GM21786 (cell line): ENCODE measurements around the gene AGBL4.
"Not testable (repeated sequence)": the region's sequence is repeated elsewhere in the genome, so short reads cannot be mapped to it uniquely, and the experiment has no call there.

Experiments
- ATAC-seq: cut with Tn5 transposase; IDR thresholded peaks from one replicate; pipeline ENCODE4 v1.9.1; 2021; ENCODE audit not compliant: unreplicated experiment

AGBL4 gene

DNA sequence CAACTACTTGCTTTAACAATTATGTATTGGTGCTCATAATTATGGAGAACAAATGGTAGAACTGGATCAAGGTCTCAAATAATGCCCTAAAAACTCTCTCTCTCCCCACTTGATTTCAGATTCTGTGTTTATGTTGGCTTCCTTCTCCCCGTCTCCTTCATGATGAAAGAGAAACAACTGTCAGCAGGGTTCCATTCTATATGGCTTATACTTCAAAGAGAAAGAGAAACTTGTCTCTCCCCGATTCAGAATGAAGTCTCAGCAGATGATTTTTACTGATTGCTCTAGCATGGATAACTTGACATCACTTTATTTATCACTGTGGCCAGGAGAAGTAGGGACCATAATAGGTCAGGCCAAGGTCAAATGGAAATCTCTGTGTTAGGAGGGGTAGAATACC is 575.6 kb downstream of the AGBL4 start:
- ATAC-seq: no peak

DNA sequence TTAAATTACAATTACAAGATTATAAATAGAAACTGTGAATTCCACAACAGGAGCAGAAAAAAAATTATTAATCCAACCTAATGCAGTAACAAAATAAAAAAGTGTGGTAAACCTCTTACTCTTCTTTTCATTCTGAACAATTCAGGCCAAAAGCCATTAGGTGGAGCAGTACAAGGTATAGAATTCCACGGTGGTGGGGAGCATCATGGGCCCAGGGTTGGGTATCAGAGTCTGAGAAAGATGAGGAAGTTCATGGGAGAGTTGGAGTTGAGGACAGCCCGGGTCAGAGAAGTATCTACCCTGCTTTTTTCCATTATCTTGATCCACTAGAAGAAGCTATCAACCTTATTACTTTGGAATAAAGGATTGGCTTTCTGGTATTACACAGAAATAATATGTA is 586.9 kb downstream of the AGBL4 start:
- ATAC-seq: no peak

DNA sequence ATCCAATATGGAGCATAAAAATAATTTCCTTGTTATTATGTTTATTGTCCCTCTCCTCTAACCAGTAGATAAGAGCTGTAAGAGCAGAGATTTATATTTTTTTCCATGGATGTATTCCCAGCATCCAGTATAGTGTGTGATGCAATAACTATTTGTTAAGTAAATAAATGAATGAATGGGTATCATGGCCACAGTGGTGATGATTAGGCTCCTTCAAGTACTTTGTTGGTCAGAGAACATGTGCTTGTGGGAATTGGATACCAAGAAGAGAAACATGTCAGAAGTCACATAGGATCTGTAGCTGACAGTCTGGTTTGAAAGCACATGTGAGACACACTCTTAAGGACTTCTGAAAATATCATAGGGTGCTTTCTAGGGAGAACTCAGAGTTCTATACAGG is 588.5 kb downstream of the AGBL4 start:
- no peak for ATAC-seq

DNA sequence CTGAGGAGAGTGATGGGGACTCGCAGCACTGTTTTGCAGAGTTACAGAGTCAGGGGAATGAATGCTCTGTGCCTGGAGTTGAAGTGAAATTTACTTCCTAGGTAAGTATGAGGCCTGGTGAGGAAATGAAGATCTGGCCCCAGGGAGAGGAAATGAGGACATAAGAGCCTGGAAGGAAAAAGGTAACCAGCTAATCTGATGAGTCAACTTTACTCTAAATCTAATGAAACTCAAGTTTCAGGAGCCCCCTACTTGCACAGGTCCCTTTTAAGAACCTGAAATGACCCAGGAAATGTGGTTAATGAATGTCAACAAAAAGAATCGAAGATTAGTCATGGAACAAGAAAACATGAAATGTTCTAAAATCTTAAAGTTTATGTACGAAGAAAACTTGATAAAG is 599.0 kb downstream of the AGBL4 start:
- ATAC-seq: no peak

DNA sequence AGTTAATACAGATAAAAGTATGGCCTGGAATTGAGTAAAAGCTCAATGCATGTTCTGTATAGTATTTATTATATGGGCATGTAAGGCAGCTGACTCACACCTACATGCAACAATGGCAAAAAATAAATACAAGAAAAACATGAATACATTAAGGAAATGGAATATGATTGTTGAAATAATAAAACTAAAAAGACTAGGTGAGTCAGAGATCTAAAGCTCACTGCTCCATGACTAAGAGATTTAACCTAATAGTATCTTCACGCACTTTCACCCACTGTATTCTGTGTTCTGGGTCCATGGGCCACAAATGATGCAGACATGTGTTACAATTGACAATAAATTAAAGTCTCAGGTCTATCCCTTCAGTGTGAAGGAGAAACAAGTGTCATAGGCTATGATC is 607.0 kb downstream of the AGBL4 start:
- ATAC-seq: no peak

DNA sequence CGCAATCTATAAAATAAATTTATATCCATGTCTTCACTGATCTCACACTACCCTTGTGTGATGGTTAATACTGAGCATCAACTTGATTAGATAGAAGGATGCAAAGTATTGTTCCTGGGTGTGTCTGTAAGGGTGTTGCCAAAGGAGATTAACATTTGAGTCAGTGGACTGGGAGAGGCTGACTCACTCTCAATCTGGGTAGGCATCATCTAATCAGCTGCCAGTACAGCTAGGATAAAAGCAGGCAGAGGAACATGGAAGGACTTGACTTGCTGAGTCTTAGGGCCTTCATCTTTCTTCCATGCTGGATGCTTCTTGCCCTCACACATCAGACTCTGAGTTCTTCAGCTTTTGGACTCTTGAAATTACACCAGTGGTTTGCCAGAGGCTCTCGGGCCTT is 615.4 kb downstream of the AGBL4 start:
- ATAC-seq: no peak

DNA sequence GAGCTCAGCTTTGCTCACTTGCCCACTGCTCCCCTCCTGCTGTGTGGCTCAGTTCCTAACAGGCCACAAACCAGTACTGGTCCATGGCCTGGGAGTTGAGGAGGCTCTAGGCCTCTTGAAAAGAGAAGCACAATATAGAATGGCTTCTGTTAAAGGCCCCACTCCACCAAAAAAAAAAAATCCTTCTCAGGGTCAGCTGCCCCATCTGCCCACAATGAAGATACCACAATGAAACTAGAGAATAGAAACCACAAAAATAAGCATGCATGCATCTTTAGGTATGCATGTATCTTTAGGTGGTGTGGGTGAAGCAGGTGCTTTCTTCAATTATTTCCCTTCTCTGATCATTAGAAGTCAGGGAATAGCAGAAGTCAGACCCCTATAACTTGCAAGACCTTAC is 626.7 kb downstream of the AGBL4 start:
- no peak for ATAC-seq

DNA sequence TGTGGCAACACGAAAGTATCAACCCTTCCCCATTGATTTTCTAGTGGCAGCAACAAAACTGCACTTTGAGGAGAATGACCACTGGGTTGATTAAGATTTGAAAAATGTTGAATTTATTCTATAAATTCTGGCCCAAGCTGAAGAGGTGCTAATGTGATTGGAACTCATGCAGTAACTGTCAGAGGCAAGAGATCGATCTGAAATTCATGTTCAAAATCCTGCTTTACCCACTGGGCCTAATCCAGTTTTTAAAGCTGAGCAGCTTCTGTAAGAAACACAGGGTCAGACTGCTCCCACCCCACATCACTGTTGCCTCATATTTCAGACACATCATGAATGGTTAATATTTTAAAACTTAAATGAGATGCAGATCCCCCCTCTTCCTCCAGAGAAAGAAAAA is 629.6 kb downstream of the AGBL4 start:
- no peak for ATAC-seq

DNA sequence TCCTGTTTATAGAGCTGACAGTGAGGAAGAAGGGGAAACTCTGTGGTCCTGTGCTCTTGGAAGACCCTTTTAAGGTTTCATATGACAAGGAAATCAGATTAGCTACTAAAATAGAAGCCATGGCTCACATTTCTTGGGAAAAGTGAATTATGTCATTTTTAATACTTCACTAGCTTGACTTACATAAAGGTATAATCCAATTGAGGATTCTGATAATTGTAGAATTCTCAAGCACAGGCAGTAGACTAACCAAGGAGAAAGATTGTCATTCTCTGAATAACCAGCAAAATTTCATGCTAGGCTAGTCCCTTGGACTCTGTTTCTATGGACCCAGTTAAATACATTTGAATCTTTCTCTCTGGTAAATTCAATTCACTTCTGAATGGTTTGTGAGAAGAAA is 634.1 kb downstream of the AGBL4 start:
- no peak for ATAC-seq

DNA sequence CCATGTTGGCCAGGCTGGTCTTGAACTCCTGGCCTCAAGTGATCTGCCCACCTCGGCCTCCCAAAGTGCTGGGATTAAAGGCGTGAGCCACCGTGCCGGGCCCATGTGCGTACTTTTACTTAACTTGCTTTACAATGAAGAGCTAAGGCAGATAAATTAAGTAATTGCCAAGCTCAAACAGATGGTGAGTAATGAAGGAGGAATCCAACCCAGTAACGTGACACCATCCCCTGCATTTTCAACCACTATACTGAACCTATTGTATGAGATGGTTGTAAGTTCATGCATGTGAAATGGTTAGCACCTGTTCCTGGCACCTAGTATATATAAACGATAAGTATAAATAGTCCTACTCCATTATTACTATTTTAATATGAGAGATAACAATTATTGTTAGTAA is 659.1 kb downstream of the AGBL4 start:
- ATAC-seq: no peak

DNA sequence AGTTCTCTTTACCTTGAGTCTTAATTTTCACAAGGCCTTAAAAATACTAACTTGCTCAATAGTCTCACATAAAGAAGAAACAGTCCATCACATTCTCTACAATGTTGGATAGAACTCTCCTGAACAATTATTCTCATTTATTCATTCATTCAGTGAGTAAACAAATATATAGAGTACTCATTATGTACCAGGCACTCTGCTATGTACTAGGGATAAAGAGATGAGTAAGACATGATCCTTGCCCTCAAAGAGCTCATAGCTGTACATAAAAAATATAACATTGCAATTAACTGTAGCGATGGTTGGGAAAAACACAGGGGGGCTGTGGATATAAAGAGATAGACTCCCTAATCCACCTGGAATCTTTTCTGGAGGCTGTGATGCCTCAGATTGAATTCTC is 660.1 kb downstream of the AGBL4 start:
- ATAC-seq: no peak

DNA sequence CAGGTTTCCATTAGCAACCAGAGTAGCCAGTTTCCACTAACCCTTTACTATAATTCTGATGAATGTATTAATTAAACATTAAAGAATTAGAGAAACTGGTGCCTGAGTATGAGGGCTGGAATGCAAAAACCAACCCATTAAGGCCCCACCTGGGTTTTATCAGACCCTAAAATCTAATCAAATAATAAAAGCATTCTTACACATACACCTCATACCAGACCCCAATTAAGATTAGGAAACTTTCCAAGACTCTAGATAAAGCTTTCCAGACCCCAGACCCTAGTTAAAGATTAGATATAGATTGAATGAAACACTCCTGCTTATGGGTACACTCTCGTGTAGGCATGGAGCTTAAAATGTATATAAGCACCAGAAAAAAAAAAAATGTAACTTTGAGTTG is 665.7 kb downstream of the AGBL4 start:
- ATAC-seq: no peak

DNA sequence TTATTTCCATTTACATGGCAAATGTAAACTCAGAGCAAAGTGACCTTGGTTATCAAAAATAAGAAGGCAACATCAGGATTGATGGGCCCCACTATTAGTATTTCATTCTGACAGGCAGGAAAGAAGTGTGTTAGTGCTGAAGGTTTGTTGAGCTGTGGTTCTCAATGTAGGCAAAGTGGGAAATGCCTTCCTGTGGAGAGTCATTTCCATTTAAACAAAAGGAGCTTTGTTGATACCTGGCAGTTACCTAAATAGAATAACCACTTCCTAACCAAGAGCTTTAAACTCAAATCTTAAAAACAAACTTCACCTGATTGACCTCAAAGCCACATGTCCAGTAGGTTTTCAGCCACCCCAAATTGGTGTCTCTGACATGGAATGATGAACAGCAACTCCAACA is 667.2 kb downstream of the AGBL4 start:
- ATAC-seq: no peak

DNA sequence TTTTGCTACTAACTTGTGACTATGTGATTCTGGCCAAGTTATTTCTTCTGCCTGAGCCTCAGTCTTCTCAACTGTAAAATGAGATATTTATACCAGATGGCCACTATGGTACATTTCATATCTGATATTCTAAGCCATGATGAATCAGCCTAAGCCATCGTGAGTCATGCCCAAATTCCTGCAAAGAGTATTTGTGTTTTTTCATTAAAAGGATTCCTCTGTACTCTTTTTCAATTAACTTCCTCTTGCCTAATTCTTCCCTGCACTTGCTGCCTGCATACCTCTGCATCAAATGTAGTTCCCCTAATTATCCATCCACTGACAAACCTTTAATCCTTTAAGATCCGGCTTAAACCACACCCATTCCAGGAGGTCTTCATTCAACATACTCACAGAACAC is 672.0 kb downstream of the AGBL4 start:
- ATAC-seq: no peak

DNA sequence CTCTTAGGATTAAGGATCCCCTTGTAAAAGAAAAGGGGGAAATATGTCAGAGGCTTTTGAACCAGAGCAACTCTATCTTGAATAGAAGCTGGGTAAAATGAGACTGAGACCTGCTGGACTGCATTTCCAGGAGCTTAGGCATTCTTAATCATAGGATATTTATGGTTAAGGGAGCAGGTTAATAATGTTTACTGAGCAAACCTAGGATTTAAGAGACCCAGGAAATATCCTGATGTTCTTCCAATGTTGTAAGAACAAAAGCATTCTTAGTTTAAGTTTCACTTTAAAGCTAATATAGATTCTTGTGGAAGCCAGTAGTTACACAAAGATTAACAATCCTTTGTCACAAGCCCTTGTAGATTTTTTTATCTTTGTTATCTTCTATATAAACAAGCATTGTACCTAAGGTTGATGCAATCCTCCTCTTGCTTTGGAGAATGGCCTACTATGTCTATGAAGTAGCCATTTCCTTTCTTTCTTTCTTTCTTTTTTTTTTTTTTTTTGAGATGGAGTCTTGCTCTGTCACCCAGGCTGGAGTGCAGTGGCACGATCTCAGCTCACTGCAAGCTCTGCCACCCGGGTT is 676.9 kb downstream of the AGBL4 start:
- ATAC-seq: no peak

DNA sequence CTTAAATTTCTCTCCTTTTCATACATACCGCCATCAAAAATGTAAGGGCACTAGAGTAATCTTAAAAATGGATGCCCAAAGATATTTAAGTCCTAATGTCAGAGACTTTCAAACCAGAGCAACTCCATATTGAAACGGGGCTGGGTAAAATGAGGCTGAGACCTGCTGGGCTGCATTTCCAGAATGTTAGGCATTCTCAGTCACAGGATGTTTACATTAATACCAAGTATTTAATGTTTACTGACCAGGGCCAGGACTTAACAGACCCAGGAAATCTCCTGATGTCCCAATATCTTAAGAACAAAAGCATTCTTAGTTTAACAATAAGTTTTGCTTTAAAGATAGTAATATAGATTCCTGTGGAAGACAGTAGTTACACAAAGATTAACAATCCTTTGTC is 683.2 kb downstream of the AGBL4 start:
- ATAC-seq: no peak

DNA sequence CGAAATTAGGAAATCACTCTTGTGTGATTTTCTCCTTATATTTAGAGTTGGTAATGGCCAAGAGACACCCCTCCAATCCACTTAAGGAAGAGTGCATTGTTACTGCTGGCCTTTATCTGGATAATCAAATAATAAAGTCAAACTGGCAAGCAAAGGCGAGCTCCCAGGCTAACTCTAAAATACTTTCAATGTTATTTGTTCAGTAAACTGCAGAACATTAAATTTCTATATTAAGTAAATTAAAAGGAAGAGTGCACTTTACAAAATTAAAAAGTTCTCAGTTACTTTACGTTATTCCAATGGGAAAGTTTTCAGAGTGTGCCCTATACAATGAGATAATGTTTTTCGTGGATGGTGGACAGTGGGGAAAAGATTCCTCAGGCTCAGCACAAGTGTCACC is 684.7 kb downstream of the AGBL4 start:
- ATAC-seq: no peak

DNA sequence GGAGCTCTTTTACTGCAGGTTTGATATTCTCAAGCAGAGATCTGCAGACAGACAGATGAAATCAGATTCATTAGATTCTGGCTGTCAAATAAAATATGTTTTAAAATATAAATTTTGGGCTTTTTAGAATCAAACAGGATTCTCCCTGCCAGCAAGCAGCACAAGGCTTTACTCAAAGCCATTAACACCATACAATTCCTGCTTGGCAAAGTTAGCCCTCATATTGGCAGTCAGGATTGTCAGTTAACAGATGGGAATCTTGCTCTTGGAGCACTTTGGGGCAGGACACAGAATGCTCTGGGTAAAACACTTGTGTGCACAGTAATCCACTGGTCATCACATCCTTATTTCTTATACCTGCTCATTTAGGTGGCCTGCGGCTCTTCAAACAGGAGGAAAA is 686.5 kb downstream of the AGBL4 start:
- ATAC-seq: no peak

DNA sequence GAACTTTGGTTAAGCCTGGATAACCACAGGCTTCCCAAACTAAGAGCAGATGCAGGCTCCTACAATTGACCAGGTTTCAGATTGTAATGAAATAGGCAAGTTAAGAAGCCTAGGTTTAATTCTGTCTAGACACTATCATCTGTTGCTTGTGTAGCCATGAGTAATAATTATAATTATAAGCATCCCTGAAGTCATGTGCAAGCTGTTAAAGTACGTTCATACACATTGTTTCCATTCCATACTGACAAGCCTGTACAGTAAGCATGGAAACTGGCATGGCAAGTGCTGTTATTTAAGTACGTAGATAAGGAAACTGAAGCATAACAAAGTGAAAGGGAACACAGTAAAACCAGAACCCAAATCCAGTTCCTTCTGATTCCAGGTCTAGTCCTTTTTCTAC is 689.8 kb downstream of the AGBL4 start:
- ATAC-seq: no peak

DNA sequence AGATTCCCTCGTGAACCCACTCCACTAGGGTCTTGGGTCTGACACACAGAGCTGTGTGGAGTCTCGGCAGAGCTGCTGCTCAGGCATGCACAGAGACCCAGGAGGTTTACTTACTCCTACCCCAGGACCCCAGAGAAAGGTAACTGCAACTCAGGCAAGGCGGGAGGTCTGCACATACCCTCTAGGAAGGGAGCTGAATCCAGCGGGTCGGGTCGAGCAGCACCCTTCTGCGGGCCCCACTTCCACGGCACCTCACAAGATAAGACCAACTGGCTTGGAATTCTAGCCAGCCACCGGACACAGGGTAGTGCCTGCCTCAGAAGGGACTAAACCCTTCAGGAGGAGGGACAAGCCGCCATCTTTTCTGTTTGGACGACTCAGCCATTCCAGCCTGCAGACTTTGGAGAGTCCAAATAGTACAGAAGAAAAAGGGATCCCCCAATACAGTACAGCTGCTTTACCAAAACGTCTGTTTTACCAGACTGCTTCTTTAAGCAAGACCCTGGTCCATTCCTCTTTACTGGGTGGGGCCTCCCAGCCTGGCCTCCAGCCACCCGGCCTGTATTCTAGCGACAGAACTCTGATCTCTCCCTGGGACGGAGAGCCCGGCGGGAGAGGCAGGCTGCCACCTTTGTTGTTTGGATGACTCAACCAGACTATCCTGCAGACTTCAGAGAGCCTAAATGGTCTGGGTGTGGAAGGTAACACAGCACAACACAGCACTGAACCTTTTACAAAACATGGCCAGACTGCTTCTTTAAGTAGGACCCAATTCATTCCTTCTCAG is 692.5 kb downstream of the AGBL4 start:
- no peak for ATAC-seq

DNA sequence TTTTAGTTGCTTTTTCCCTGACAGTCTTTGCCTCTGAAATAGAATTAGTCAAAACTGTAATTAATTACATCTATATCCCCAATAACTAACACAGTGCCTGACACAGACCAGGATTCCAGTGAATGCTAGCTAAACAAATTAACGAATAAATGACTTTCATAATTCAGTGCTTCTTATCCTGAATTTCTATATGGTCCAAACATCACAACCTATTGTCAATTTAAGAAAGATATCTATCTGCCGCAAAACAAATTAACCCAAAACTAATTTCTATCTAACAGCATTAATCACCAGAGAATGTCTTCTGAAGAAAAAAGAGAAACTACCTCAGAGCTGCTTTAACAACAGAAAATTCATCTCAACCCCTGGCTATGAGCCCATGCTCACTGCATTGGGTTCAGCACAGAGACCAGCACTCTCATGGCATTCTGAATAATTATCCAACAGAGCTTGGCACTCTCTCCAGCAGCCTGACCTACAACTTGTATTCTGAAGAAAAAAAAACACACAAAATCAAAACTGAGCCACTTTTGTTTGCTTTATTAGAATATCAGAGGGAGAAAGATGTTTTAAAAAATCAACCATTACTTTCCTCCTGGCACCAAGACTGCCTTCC is 699.7 kb downstream of the AGBL4 start:
- ATAC-seq: no peak

DNA sequence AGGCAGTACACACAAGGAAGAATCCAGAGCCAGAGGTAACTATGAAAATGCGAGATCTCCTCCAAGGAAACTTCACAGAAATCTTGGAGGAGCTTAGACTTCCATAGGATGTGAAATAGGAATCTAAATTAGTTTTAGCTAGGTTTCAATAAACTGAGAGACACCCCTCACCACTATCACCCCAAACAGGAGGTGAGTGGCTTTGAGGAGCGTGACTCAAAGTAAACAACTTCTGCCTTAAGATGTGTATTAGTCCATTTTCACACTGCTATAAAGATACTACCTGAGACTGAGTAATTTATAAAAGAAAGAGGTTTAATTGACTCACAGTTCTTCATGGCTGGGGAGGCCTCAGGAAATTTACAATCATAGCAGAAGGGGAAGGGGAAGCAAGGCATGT is 703.3 kb downstream of the AGBL4 start:
- not testable (repeated sequence) for ATAC-seq
